ENCODE data around the gene MAPKBP1. TPM values are rescaled to one million over a fixed set of nuclear protein-coding genes. Genes with fewer than 3 reads are reported as not detected.

Gene MAPKBP1
- total and polyA plus RNA-seq, 9 of the 15 experiments (the other 6 are each of a cell fraction or from before 2014, with no cell fraction given): 0.15 to 9.5 (median 4.5) TPM

DNA sequence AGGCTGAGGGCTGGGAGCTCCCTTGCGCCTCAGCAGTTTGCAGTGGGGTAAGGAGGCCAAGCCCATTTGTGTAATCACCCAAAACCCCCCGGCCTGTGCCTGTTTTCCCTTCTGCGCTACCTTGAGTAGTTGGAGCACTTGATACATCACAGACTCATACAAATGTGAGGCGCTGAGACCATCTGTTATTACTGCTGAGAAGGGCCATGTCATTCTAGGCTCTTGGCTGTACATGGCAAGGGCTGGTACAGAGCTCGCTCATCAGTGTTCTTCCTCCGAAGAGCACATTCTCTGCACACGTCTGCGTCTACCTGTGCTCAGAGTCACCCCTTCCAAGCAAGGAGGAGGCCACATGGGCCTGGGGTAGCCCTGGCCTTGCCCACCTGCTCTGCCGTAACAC lies 73.7 kb downstream of the MAPKBP1 start:
- Histone ChIP-seq H3K9me3 (replicated peaks; ENCODE audit: control insufficient read depth, insufficient read depth, low read depth, low read length) (no peaks in the 10 kb centered on the region), H3K9ac (ENCODE audit: insufficient read depth in 1 of 2, low read depth in 2 of 2, low read length in 2 of 2) (no peak overlapping the region), H3K4me2 (ENCODE audit: insufficient read depth, low read length) (no peak overlapping the region), H3K27me3 (ENCODE audit: control insufficient read depth in 2 of 2, insufficient read depth in 2 of 2, low read length in 2 of 2) (peaks cover 13 to 28% of the 10 kb centered on the region in 2 experiments; a peak in 4 of 5 replicates), H4K20me1 (replicated peaks; ENCODE audit: control insufficient read depth, insufficient read depth, low read length) (peaks cover 9% of the 10 kb centered on the region), H3K9me1 (ENCODE audit: control insufficient read depth, insufficient read depth, low read length) (no peaks in the 10 kb centered on the region), H3K4me1 (replicated peaks in 1 of 2; ENCODE audit: control insufficient read depth in 2 of 2, insufficient read depth in 2 of 2, low read length in 2 of 2) (peaks cover 0 to 12% of the 10 kb centered on the region in 2 experiments; a peak in 1 of 5 replicates), H3K4me3 (no peak overlapping the region), H3K79me2 (ENCODE audit: control insufficient read depth, insufficient read depth, low read length) (no peaks in the 10 kb centered on the region), H3K27ac (ENCODE audit: extremely low read depth, low read depth, low read length) (no peak overlapping the region), H3K36me3 (ENCODE audit: control insufficient read depth, insufficient read depth, low read length) (peaks cover 5% of the 10 kb centered on the region; the same call in 1 of the 3 replicates), H2AFZ (ENCODE audit: low read depth, low read length) (no peak overlapping the region)
- CTCF ChIA-PET (ENCODE audit: low intra/inter-chr PET ratio): no interaction called here
- BruUV-seq (replicated peaks): no TSS peak
- no peak for ATAC-seq
- DNase-seq (ENCODE audit: extremely low read depth in 1 of 4, low spot score in 3 of 4): no peak
- TF ChIP-seq XRCC4 (IDR thresholded peaks at IDR 0.05; ENCODE audit: extremely low read depth, insufficient read depth, insufficient read length): no peak
- TF ChIP-seq ELF2 (CRISPR knock-in tag; IDR thresholded peaks at IDR 0.05): no peak
- no peak for TF ChIP-seq SREBF1 (IDR thresholded peaks at IDR 0.05; ENCODE audit: borderline replicate concordance, low read depth, low read length)
- no peak for TF ChIP-seq ZNF224 (CRISPR knock-in tag; IDR thresholded peaks at IDR 0.05)
- no peak for TF ChIP-seq HOXB6 (CRISPR knock-in tag; IDR thresholded peaks at IDR 0.05; ENCODE audit: borderline replicate concordance)
- TF ChIP-seq FOXK2 (conservative IDR thresholded peaks at IDR 0.05 in 1 of 2, IDR thresholded peaks at IDR 0.05 in 1 of 2; ENCODE audit: low read depth in 2 of 2): no peak
- no peak for TF ChIP-seq ZSCAN32 (CRISPR knock-in tag; IDR thresholded peaks at IDR 0.05)
- no peak for TF ChIP-seq ZNF184 (CRISPR knock-in tag; IDR thresholded peaks at IDR 0.05)
- TF ChIP-seq EP300 (IDR thresholded peaks at IDR 0.05; ENCODE audit: low read length): no peak
- TF ChIP-seq ZNF507 (tag; conservative IDR thresholded peaks at IDR 0.05): no peak
- TF ChIP-seq, protein P1, sequence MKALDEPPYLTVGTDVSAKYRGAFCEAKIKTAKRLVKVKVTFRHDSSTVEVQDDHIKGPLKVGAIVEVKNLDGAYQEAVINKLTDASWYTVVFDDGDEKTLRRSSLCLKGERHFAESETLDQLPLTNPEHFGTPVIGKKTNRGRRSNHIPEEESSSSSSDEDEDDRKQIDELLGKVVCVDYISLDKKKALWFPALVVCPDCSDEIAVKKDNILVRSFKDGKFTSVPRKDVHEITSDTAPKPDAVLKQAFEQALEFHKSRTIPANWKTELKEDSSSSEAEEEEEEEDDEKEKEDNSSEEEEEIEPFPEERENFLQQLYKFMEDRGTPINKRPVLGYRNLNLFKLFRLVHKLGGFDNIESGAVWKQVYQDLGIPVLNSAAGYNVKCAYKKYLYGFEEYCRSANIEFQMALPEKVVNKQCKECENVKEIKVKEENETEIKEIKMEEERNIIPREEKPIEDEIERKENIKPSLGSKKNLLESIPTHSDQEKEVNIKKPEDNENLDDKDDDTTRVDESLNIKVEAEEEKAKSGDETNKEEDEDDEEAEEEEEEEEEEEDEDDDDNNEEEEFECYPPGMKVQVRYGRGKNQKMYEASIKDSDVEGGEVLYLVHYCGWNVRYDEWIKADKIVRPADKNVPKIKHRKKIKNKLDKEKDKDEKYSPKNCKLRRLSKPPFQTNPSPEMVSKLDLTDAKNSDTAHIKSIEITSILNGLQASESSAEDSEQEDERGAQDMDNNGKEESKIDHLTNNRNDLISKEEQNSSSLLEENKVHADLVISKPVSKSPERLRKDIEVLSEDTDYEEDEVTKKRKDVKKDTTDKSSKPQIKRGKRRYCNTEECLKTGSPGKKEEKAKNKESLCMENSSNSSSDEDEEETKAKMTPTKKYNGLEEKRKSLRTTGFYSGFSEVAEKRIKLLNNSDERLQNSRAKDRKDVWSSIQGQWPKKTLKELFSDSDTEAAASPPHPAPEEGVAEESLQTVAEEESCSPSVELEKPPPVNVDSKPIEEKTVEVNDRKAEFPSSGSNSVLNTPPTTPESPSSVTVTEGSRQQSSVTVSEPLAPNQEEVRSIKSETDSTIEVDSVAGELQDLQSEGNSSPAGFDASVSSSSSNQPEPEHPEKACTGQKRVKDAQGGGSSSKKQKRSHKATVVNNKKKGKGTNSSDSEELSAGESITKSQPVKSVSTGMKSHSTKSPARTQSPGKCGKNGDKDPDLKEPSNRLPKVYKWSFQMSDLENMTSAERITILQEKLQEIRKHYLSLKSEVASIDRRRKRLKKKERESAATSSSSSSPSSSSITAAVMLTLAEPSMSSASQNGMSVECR (CRISPR knock-in tag; IDR thresholded peaks at IDR 0.05): no peak
- no peak for TF ChIP-seq RBM22 (IDR thresholded peaks at IDR 0.05; ENCODE audit: low read depth, low read length, poor library complexity, severe bottlenecking)
- TF ChIP-seq NR1H2 (CRISPR knock-in tag; IDR thresholded peaks at IDR 0.05): no peak
- no peak for TF ChIP-seq MYNN (IDR thresholded peaks at IDR 0.05)
- TF ChIP-seq MYNN (CRISPR knock-in tag; IDR thresholded peaks at IDR 0.05): no peak
- no peak for TF ChIP-seq ZNF77 (CRISPR knock-in tag; IDR thresholded peaks at IDR 0.05)
- TF ChIP-seq HMGN3 (IDR thresholded peaks at IDR 0.05; ENCODE audit: borderline replicate concordance, extremely low read depth, insufficient read length, low read depth, low read length): no peak
- no peak for TF ChIP-seq ZFP1 (CRISPR knock-in tag; IDR thresholded peaks at IDR 0.05)
- no peak for TF ChIP-seq LCOR (CRISPR knock-in tag; IDR thresholded peaks at IDR 0.05)
- TF ChIP-seq STAT5B (CRISPR knock-in tag; IDR thresholded peaks at IDR 0.05): no peak
- TF ChIP-seq MAZ (CRISPR knock-in tag; conservative IDR thresholded peaks at IDR 0.05 in 1 of 2, IDR thresholded peaks at IDR 0.05 in 1 of 2): no peak
- intact Hi-C loops (cut with micrococcal nuclease): no loop called here
- POLR2A ChIA-PET: interaction anchor here (0.5 to 0.9 kb wide), 3 partner anchors 12 to 80 kb away, joined by 3 to 4 read pairs (median 3); no protein-coding TSS in a partner anchor
- in situ Hi-C loops (cut with MboI): no loop called here
- FAIRE-seq: no peak
- 79% methylated on average over 9 of the region's 9 CpGs for WGBS (ENCODE audit: insufficient coverage, low coverage, missing lambda C conversion rate)

Measured in K562 (cell line).